ENCODE measurements around the gene BBOF1.

DNA sequence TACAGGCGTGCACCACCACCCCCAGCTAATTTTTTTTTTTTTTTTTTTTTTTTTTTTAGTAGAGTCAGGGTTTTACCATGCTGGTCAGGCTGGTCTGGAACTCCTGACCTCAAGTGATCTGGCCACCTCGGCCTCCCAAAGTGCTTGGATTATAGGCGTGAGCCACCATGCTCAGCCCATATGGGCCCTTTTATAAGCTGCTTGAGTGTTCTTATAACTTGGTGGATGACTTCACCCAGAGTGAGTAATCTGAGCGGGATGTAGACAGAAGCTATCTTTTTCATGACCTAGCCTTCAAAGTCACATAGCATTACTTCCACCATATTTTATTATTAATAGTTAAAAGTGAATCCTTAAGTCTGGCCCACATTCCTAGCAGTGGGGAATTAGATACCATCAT lies 16.4 kb downstream of the BBOF1 start:
- TF ChIP-seq EZH2 (IDR thresholded peaks at IDR 0.05) (no peak), POLR2AphosphoS5 (IDR thresholded peaks at IDR 0.05; ENCODE audit: borderline replicate concordance, low read depth, low read length) (no peak)
